ELF-1 (cell line): ENCODE measurements around the gene IL18RAP.

Experiments
- DNase-seq: peaks from one replicate; pipeline ENCODE4 v3.0.0-alpha.2; 2016; ENCODE audit warnings: low read depth, low spot score

IL18RAP gene

GRCh38 chr2:102422910-102423309 is at the start of gene IL18RAP:
TSS of gene IL18RAP (plus strand) at chr2:102423160. CDS start at chr2:102423278, 118 bp downstream.
- DNase-seq = no peak

- DNase-seq = no peak
Observed at GRCh38 chr2:102376052-102376591, 46.8 kb upstream of the IL18RAP start.

GRCh38 chr2:102383722-102384121 is 39.2 kb upstream of the IL18RAP start:
- DNase-seq = no peak

- DNase-seq = no peak
Observed at GRCh38 chr2:102385522-102385921, 37.4 kb upstream of the IL18RAP start.

GRCh38 chr2:102386004-102386403 is 37.0 kb upstream of the IL18RAP start:
- DNase-seq = no peak

- no peak for DNase-seq
Observed at GRCh38 chr2:102386867-102387541, 36.0 kb upstream of the IL18RAP start.

GRCh38 chr2:102387763-102388546 is 35.0 kb upstream of the IL18RAP start:
- DNase-seq = no peak

- DNase-seq = no peak
Observed at GRCh38 chr2:102391565-102391964, 31.4 kb upstream of the IL18RAP start.

- no peak for DNase-seq
Observed at GRCh38 chr2:102392096-102392495, 30.9 kb upstream of the IL18RAP start.

GRCh38 chr2:102392942-102393341 is 30.0 kb upstream of the IL18RAP start:
- DNase-seq = no peak

- no peak for DNase-seq
Observed at GRCh38 chr2:102396012-102396411, 26.9 kb upstream of the IL18RAP start.

- no peak for DNase-seq
Observed at GRCh38 chr2:102397209-102397608, 25.8 kb upstream of the IL18RAP start.

GRCh38 chr2:102399499-102400141 is 23.3 kb upstream of the IL18RAP start:
- no peak for DNase-seq

GRCh38 chr2:102401456-102401855 is 21.5 kb upstream of the IL18RAP start:
- no peak for DNase-seq

- DNase-seq = no peak
Observed at GRCh38 chr2:102401865-102402264, 21.1 kb upstream of the IL18RAP start.

- DNase-seq = no peak
Observed at GRCh38 chr2:102410952-102411351, 12.0 kb upstream of the IL18RAP start.

- DNase-seq = no peak
Observed at GRCh38 chr2:102412199-102412598, 10.8 kb upstream of the IL18RAP start.

GRCh38 chr2:102417946-102418345 is 5.0 kb upstream of the IL18RAP start:
- DNase-seq = no peak

- DNase-seq = no peak
Observed at GRCh38 chr2:102418421-102418961, 4.5 kb upstream of the IL18RAP start.

GRCh38 chr2:102420290-102420689 is 2.7 kb upstream of the IL18RAP start:
- no peak for DNase-seq

GRCh38 chr2:102421890-102422759 is 835 bp upstream of the IL18RAP start:
- DNase-seq = no peak
